GM20000 (cell line): ENCODE results near the gene PAPLN.
A peak's percentile ranks its signal among the peaks of the same experiment; 100 is the strongest.
"Not testable (repeated sequence)": the region's sequence is repeated elsewhere in the genome, so short reads cannot be mapped to it uniquely, and the experiment has no call there.

ENCODE experiments used
- DNase-seq: peaks from one replicate; pipeline ENCODE4 v3.0.0; 2012; ENCODE audit warnings: low spot score
- TF ChIP-seq, protein P1 (sequence below): IDR thresholded peaks from 2 replicates; pipeline ENCODE4 v1.5.1; 2012; ENCODE audit warnings: mild to moderate bottlenecking, control low read depth; ENCODE audit errors: extremely low read depth, missing control alignments

PAPLN gene, protein sequence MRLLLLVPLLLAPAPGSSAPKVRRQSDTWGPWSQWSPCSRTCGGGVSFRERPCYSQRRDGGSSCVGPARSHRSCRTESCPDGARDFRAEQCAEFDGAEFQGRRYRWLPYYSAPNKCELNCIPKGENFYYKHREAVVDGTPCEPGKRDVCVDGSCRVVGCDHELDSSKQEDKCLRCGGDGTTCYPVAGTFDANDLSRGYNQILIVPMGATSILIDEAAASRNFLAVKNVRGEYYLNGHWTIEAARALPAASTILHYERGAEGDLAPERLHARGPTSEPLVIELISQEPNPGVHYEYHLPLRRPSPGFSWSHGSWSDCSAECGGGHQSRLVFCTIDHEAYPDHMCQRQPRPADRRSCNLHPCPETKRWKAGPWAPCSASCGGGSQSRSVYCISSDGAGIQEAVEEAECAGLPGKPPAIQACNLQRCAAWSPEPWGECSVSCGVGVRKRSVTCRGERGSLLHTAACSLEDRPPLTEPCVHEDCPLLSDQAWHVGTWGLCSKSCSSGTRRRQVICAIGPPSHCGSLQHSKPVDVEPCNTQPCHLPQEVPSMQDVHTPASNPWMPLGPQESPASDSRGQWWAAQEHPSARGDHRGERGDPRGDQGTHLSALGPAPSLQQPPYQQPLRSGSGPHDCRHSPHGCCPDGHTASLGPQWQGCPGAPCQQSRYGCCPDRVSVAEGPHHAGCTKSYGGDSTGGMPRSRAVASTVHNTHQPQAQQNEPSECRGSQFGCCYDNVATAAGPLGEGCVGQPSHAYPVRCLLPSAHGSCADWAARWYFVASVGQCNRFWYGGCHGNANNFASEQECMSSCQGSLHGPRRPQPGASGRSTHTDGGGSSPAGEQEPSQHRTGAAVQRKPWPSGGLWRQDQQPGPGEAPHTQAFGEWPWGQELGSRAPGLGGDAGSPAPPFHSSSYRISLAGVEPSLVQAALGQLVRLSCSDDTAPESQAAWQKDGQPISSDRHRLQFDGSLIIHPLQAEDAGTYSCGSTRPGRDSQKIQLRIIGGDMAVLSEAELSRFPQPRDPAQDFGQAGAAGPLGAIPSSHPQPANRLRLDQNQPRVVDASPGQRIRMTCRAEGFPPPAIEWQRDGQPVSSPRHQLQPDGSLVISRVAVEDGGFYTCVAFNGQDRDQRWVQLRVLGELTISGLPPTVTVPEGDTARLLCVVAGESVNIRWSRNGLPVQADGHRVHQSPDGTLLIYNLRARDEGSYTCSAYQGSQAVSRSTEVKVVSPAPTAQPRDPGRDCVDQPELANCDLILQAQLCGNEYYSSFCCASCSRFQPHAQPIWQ

DNA sequence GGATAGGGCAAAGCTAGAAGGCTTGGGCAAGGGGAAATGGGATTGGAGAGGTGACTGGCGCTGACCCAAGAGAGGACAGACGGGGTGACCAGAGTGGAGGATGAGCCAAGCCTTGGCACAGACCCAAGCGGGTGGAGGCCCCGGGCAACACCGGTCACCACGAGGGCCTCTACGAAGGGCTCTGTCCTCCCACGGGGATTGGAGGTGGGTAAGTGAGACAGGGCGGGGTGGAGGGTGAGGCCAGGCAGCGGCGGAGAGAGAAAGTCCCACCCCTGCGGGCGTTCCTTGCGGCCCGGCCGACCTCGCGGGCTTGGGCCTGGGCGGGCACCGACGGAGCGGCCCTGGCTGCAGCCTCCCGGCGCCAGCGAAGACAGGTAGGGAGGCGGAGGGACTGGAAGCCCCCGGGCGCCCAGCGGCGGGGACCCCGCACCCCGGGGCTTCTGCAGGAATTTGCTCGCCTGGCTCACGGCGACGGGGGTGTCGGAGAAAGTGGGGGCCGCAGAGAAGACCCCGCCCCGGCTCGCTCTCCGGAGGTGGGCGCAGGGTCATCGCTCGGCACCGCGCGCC is at the start of gene PAPLN:
TSS of gene PAPLN (plus strand) at position 288 of the 567 bp plus-strand sequence. CDS start 2,273 bp downstream, outside the sequence.
- TF ChIP-seq, protein P1, sequence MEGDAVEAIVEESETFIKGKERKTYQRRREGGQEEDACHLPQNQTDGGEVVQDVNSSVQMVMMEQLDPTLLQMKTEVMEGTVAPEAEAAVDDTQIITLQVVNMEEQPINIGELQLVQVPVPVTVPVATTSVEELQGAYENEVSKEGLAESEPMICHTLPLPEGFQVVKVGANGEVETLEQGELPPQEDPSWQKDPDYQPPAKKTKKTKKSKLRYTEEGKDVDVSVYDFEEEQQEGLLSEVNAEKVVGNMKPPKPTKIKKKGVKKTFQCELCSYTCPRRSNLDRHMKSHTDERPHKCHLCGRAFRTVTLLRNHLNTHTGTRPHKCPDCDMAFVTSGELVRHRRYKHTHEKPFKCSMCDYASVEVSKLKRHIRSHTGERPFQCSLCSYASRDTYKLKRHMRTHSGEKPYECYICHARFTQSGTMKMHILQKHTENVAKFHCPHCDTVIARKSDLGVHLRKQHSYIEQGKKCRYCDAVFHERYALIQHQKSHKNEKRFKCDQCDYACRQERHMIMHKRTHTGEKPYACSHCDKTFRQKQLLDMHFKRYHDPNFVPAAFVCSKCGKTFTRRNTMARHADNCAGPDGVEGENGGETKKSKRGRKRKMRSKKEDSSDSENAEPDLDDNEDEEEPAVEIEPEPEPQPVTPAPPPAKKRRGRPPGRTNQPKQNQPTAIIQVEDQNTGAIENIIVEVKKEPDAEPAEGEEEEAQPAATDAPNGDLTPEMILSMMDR, result no peak
- peak; percentile 72 for DNase-seq

DNA sequence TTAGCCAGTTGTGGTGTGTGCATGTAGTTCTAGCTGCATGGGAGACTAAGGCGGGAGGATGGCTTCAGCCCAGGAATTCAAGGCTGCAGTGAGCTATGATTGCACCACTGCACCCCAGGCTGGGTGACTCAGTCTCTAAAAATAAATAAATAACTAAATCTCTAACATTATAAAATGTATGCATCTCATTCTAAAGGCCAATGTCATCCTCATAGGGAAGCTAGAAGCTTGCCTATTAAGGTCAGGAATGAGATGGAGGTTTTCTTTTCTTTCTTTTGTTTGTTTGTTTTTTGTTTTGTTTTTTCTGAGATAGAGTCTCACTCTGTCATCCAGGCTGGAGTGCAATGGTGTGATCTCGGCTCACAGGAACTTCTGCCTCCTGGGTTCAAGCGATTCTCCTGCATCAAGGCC is 48.8 kb upstream of the PAPLN start:
- DNase-seq, result no peak
- TF ChIP-seq, protein P1, result no peak

DNA sequence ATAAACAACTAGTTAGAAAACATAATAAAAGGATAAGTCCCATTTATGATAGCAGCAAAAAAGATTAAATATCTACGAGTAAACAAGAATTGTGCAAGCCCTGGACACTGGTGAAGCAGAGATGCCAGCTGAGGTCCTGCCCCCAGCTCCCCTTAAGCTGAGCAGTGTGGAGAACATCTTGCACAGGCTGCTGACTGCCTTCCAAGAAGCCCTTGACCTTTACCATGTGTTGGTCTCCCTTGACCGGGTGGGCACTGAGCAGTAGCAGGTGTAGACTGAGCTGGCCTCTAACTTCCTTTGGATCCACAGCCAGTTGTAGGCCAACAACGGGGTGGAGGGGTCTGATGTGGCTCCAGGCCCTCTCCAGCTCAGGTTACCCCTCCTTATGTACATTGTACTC is 47.7 kb upstream of the PAPLN start:
- no peak for DNase-seq

DNA sequence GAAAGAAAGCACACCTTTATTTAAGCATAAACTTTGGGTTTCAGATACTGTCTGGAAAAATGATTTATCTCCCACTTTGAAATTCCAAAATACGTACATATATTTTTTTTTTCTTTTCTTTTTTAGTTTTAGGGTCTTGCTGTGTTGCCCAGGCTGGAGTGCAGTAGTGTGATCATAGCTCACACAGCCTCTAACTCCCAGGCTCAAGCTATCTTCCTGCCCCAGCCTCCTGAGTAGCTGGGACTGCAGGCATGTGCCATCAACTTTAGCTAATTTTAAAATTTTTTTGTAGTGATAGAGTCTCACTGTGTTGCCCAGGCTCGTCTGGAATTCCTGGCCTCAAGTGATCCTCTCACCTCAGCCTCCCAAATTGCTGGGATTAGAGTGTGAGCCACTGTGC is 45.9 kb upstream of the PAPLN start:
- no peak for DNase-seq
- TF ChIP-seq, protein P1, result no peak

More for the DNA sequence above, 47.7 kb upstream of the PAPLN start:
- TF ChIP-seq, protein P1, result no peak

DNA sequence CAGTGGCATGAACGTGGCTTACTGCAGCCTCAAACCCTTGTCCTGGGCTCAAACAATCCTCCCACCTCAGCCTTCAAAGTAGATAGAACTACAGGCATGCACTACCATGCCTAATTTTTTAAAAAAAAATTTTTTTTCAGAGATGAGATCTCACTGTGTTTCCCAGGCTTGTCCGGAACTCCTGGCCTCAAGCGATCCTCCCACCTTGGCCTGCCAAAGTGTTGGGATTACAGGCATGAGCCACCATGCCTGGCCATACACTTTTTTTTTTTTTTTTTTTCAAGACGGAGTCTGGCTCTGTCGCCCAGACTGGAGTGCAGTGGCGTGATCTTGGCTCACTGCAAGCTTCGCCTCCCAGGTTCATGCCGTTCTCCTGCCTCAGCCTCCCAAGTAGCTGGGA is 43.0 kb upstream of the PAPLN start:
- DNase-seq, result not testable (repeated sequence)

DNA sequence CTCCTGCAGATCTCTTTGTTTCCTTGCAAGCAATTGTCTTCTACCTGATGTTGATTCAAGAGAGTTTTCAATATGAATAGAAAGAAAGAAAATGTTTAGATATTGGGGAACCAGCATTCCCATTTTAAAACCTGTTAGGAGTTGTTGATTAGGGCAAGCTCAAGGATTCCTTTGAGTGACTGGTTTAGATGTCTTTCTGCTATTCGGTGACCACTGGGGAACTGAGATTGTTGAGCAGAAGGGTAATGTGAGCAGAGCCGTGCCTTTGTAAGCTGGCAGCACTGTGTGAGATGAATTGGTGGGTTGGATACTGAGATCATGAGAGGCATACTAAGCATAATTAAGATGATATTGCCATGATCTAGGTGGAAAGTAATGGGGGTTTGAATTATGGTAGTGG is 39.1 kb upstream of the PAPLN start:
- TF ChIP-seq, protein P1, result no peak
- DNase-seq, result no peak

DNA sequence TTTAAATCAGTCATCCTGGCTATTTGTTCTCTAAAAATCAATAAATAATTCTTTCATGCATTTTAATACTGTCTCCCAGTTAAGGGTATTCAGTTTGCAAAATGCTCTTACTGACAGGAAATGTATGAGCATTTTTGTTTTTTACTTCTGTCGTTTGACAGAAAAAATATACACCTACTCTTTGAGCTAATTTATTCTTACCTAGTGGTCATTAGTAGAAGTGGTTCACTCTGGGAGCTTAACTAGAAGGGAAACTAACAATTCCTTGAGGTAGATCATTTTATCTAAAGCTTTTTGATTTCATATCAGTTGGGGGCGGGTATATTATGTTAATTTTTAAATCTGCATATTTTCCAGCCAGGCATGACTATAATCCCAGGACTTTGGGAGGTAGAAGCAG is 33.8 kb upstream of the PAPLN start:
- TF ChIP-seq, protein P1, result no peak
- DNase-seq, result no peak
